HG02763 (cell line): Measurements from ENCODE around the gene COA5.
A peak's percentile ranks its signal among the peaks of the same experiment; 100 is the strongest.

Experiments used
- ATAC-seq: cut with Tn5 transposase; IDR thresholded peaks from one replicate; pipeline ENCODE4 v1.9.1; 2021; ENCODE audit warnings: mild to moderate bottlenecking, moderate library complexity; ENCODE audit not compliant: unreplicated experiment

COA5 gene

GRCh38 chr2:98608116-98608961 is at the start of gene COA5, which contains the start of gene UNC50:
Gene COA5, minus strand, starts transcription at chr2:98608512. Its CDS starts 107 bp downstream, at chr2:98608405.
Gene UNC50, plus strand, starts transcription at chr2:98608589. Its CDS starts 1,171 bp downstream, at chr2:98609760.
- peak; percentile 93 for ATAC-seq

- ATAC-seq = no peak
Measured at GRCh38 chr2:98656800-98657199, 48.5 kb upstream of the COA5 start.

- no peak for ATAC-seq
Measured at GRCh38 chr2:98654699-98655495, 46.6 kb upstream of the COA5 start.

GRCh38 chr2:98650998-98651397 is 42.7 kb upstream of the COA5 start:
- ATAC-seq = no peak

- ATAC-seq = no peak
Measured at GRCh38 chr2:98649992-98650375, 41.7 kb upstream of the COA5 start.

GRCh38 chr2:98649135-98649991 is 41.1 kb upstream of the COA5 start:
- ATAC-seq = no peak

GRCh38 chr2:98648451-98648850 is 40.1 kb upstream of the COA5 start:
- ATAC-seq = no peak

GRCh38 chr2:98647636-98648035 is 39.3 kb upstream of the COA5 start:
- ATAC-seq = no peak

GRCh38 chr2:98643496-98644100 is 35.3 kb upstream of the COA5 start:
- ATAC-seq = no peak

GRCh38 chr2:98637401-98638147 is 29.3 kb upstream of the COA5 start:
- peak; percentile 54 for ATAC-seq

- no peak for ATAC-seq
Measured at GRCh38 chr2:98634406-98635092, 26.2 kb upstream of the COA5 start.

GRCh38 chr2:98632351-98632750 is 24.0 kb upstream of the COA5 start:
- no peak for ATAC-seq

GRCh38 chr2:98623657-98624056 is 15.3 kb upstream of the COA5 start:
- no peak for ATAC-seq

GRCh38 chr2:98617149-98617548 is 8.8 kb upstream of the COA5 start:
- no peak for ATAC-seq

GRCh38 chr2:98615481-98615880 is 7.2 kb upstream of the COA5 start:
- no peak for ATAC-seq

GRCh38 chr2:98614024-98614739 is 5.9 kb upstream of the COA5 start:
- no peak for ATAC-seq

- ATAC-seq = no peak
Measured at GRCh38 chr2:98608962-98609604, 771 bp upstream of the COA5 start.

- no peak for ATAC-seq
Measured at GRCh38 chr2:98607741-98608115, 584 bp downstream of the COA5 start.
